Measurements from ENCODE around the gene COL8A1.

The COL8A1 gene

DNA sequence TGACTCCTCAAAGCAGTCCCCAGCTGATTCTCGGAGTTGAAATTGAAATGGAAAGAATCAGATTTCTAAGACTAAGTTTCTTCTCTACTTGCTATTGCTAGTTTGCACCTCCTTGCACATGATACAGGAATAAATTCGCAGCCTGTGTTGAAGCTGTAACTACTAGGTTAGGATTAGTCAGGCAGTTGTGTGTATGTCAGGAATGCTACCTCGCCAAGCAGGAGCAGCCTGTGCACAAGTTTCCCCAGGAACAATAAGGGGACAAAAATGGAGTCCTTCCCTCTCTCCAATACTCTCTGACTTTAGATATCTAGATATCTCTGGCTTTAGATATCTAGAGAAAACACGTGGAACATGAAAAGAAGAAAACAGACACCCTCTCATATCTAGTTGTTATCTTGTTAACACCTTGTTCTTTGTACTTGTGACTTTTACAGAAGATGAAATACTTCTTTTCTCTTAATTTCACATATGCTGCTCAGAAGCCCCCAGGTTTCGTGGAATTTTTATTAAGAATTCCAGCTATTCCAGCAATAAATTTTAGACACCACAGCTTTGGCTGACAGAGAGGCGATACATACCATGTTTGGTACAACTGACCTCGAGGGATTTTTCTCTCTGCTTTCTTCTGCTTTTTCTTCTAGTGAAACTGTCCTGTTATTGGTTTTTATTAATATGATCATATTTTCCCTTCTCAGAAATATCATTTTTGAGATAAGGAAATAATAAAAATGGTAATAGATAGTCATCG, 123.2 kb downstream of the COL8A1 start:
- DNase-seq (ENCODE audit: low spot score): no peak

DNA sequence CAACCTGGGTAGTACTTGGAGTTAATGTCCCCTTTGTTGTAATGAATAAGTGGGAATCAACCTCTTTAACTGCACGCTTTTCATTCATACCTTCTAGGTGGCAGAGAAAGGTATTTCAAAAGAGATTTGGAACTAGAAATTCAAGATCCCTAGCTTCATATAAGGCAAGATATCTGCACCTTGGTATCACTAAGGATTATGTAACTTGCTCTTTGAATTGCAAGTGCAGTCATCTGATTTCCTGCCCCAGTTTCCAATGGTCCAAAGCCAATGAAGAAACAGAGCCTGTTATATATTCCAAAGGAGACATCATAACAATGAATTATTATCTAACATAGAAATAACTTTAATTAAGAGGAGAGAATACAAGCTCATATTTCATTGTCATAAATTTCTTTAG, 124.5 kb downstream of the COL8A1 start:
- no peak for DNase-seq (ENCODE audit: low spot score)

DNA sequence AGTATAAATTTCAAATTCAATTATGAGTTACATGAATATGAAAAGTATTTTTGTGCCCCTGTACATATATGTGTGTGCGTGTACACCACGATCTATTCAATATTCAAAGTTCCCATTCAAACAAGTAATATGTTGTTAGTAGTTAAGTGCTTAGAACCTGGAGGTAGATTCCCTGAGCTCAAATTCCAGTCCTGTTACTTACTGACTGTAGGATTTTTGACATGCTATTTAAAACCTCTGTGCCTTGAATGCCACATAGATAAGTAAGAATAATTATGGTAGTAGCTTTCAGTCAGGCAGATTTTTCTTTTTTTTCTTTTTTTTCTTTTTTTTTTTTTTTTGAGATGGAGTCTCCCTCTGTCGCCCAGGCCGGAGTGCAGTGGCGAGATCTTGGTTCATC, 126.0 kb downstream of the COL8A1 start:
- DNase-seq (ENCODE audit: low spot score): no peak

GRCh38 chr3:99765042-99765942, 126.9 kb downstream of the COL8A1 start:
- DNase-seq (ENCODE audit: low spot score): no peak

DNA sequence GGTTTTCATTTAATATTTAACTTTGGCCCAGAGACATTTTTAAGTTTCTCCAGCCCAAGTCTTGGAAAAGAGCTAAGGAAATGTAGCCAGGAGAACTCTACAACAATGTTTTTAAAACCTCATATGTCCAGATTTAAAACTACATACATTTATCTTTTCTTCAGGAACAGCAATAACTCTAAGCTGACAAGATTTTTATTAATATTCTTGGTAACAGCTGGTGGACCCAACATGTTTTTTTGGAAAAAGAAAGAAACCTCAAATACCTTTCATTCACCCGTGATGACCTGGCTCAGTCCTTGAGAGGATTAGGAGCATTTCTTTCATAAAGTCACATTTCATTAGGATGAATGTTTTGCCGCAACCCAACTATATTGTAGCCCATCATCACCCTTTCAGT, 128.9 kb downstream of the COL8A1 start:
- no peak for DNase-seq (ENCODE audit: low spot score)

- DNase-seq (ENCODE audit: low spot score): no peak
Observed at GRCh38 chr3:99768126-99768525, 129.7 kb downstream of the COL8A1 start.

- no peak for DNase-seq (ENCODE audit: low spot score)
Observed at GRCh38 chr3:99768808-99769501, 130.6 kb downstream of the COL8A1 start.

- no peak for DNase-seq (ENCODE audit: low spot score)
Observed at GRCh38 chr3:99772171-99772570, 133.8 kb downstream of the COL8A1 start.

GRCh38 chr3:99772671-99773070, 134.3 kb downstream of the COL8A1 start:
- no peak for DNase-seq (ENCODE audit: low spot score)

GRCh38 chr3:99774467-99774866, 136.1 kb downstream of the COL8A1 start:
- DNase-seq (ENCODE audit: low spot score): peak; percentile 58

- no peak for DNase-seq (ENCODE audit: low spot score)
Observed at GRCh38 chr3:99776516-99777209, 138.3 kb downstream of the COL8A1 start.

DNA sequence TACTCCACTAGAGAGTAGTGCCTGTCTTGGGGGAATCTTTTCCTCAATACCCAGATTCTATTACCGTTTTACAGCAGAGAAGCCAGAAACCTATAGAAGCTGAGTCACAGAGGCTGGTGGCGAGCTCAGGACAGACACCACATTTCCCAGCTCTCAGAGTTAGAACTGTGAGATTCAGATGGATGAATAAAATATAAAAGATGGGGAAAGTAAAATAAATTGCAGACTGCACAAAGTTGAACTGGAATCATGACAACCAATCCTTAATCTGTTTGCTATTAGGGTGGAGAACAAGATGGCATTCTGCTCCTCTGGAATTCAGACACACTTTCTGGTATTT, 138.8 kb downstream of the COL8A1 start:
- no peak for DNase-seq (ENCODE audit: low spot score)

DNA sequence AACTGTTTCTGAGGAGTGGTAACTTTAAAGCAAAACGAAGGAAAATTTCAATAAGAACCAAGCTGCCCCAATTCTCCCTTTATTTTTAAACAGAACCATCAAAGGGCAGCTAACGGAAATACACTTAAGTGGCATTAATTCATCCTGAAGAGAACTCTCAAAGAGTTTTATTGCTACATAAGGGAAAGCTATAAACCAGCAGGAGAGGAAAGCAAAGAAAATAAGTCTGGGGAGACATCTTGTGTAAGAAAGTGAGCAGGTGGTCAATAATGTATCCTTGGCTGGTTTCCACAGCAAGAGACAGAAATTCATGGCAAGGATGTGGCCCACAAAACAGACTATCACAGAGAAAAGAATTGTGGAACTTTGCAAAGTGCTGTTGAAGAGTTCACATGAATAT, 139.3 kb downstream of the COL8A1 start:
- no peak for DNase-seq (ENCODE audit: low spot score)

DNA sequence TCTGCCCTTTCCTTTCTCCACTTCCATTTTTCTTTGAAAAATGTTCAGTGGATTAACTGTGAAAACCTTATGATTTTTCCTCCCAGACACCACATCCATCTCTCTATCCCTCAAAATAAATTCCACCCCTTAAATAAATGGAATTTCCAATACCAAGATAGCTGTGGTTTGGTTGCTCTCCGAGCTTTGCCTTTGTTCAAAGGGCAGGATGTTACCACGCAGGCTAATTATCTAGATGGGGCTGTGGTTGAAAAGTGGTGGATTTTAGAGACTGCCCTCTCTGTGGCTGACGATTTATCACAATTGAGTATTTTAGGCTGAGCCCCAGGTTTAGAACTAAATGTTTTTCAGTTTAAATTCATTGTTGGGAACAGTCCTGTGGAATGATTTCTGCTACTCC, 142.4 kb downstream of the COL8A1 start:
- no peak for DNase-seq (ENCODE audit: low spot score)

DNA sequence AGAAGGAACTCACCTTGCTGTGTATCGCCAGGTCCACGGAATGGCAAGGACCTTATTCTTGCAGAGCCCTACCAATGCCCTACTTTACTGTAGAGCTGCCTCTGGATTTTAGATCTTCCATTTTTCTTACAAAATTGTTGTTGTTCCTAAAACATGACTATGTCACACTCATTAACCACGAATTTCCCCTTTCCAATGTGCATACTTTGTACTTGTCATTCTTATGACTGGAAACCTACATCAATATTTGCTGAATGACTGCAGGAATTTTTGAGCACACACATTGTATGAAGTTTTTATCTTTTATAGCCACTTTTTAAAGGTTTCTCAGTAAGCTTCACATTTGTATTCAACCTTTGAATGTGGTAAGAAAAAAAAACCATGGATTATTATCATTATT, 143.4 kb downstream of the COL8A1 start:
- no peak for DNase-seq (ENCODE audit: low spot score)

- DNase-seq (ENCODE audit: low spot score): no peak
Observed at GRCh38 chr3:99783011-99783573, 144.7 kb downstream of the COL8A1 start.

- DNase-seq (ENCODE audit: low spot score): peak; percentile 28
Observed at GRCh38 chr3:99789011-99789721, 150.8 kb downstream of the COL8A1 start.

DNA sequence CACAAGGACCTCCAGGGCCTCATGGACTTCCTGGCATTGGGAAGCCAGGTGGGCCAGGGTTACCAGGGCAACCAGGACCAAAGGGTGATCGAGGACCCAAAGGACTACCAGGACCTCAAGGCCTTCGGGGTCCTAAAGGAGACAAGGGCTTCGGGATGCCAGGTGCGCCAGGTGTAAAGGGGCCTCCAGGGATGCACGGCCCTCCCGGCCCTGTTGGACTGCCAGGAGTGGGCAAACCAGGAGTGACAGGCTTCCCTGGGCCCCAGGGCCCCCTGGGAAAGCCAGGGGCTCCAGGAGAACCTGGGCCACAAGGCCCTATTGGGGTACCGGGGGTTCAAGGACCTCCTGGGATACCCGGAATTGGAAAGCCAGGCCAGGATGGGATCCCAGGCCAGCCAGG, 156.1 kb downstream of the COL8A1 start:
- DNase-seq (ENCODE audit: low spot score): no peak

- DNase-seq (ENCODE audit: low spot score): no peak
Observed at GRCh38 chr3:99795573-99795972, 157.2 kb downstream of the COL8A1 start.

DNA sequence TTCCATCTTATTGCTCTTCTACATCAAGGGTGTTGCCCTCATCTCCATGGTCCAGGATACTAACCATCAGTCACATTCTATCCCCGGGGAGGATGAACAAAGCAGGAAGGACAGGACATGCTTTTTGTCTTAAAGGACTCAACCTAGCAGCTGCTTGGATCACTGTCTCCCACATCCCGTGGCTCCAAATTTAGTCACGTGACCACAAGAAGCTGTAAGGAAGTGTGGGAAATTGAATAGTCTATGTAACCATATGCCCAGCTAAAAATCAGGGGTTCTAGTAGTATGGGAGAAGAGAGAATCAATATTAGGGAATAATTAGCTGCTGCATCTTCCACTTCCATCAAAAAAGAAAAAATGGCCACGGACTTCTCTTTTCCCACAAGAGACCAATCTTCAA, 161.0 kb downstream of the COL8A1 start:
- DNase-seq (ENCODE audit: low spot score): no peak

DNA sequence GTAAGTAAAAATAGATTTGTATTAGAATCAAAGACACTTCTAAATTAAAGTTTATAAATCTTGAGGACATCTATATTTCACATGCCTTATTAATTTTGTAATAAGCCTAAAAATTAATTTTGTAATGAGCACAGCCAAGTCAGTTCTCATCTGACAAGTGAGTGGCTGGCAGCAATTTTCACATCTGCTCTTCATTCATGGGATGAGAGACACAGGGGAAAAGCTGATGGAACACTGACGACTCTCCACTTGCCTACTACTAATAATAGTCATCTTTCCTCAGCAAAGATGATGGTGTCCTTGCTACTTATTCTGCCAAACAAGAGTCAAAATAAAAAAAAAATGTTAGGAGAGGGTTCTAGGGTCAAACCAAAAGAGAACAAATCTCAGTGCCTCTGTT, 164.9 kb downstream of the COL8A1 start:
- no peak for DNase-seq (ENCODE audit: low spot score)

Measured in activated CD4-positive, alpha-beta T cell treated with anti-CD3 and anti-CD28 coated beads, Interleukin-2, Interleukin-4, amounts not matched to agents 100 ng/mL and 50 ng/mL, durations not matched to agents 16 hours and 8 hours (primary cell).